A549 (cell line): ENCODE results near the gene GRK5. TPM values are rescaled to one million over a fixed set of nuclear protein-coding genes. Genes with fewer than 3 reads are reported as not detected.
A peak's percentile ranks its signal among the peaks of the same experiment; 100 is the strongest.

Experiments
- ATAC-seq, 2 experiments: fragments of 200-7000 bp in 1 of 2; fragments of >200 bp in 1 of 2; cut with Nextera tagmentation in 1 of 2; cut with Tn5 transposase in 1 of 2; 3 replicates each; pipeline versions ENCODE4 v1.8.0 to v1.9.1; 2018 to 2020; ENCODE audit warnings: mild to moderate bottlenecking in 1 of 2, moderate library complexity in 1 of 2
- CTCF ChIA-PET: fragments of 300-600 bp; sonication (Branson Sonifier 250); formaldehyde crosslinking; extraction: SDS; loops from one replicate; lab custom pipeline; 2021; ENCODE audit warnings: antibody characterized with exemption, inconsistent platforms; lab: Yijun Ruan, JAX
- POLR2A ChIA-PET: fragments of 350-600 bp; formaldehyde crosslinking; extraction: SDS; loops from one replicate; lab custom pipeline; 2021; ENCODE audit warnings: antibody characterized with exemption, inconsistent platforms; lab: Yijun Ruan, JAX
- DNase-seq, 2 experiments: peaks; one replicate each; pipeline versions ENCODE4 v3.0.0 to v3.0.0-alpha.2; 2011 to 2016; ENCODE audit warnings: low read depth in 1 of 2, low spot score in 1 of 2
- FAIRE-seq: peaks from 2 replicates; lab custom pipeline; 2011; peaks lifted over from hg19 to GRCh38; lab: Jason Lieb, UNC
- H3K27ac ChIP-seq, 2 experiments: fragments of >200 bp; sonication (Bioruptor Twin); formaldehyde crosslinking; 3 replicates each; pipeline ENCODE4 v1.5.1; 2016 to 2017
- H3K4me1 ChIP-seq: fragments of >200 bp; sonication (Bioruptor Twin); formaldehyde crosslinking; 3 replicates; pipeline ENCODE4 v1.6.1; 2016
- H3K4me2 ChIP-seq: fragments of >200 bp; sonication (Bioruptor Twin); formaldehyde crosslinking; 3 replicates; pipeline ENCODE4 v1.6.1; 2016
- H3K4me3 ChIP-seq: fragments of >200 bp; sonication (Bioruptor Twin); formaldehyde crosslinking; 3 replicates; pipeline ENCODE4 v1.5.1; 2016
- H3K9me3 ChIP-seq: fragments of >200 bp; sonication (Bioruptor Twin); formaldehyde crosslinking; 3 replicates; pipeline ENCODE4 v1.6.1; 2016
- CHD4 ChIP-seq: fragments of 200-600 bp; sonication (generic); IDR thresholded peaks from 2 replicates; pipeline ENCODE4 v1.6.1; 2016; ENCODE audit warnings: antibody characterized with exemption, mild to moderate bottlenecking, borderline replicate concordance
- ESRRA ChIP-seq: fragments of 150-350 bp; IDR thresholded peaks from 2 replicates; pipeline ENCODE4 v1.6.1; 2014; ENCODE audit warnings: mild to moderate bottlenecking, low read length, borderline replicate concordance
- FOSL2 ChIP-seq, 2 experiments: fragments of 450-650 bp in 1 of 2; fragments of >200 bp in 1 of 2; sonication (Bioruptor Twin) in 1 of 2; formaldehyde crosslinking; IDR thresholded peaks; 2 replicates each; pipeline versions ENCODE4 v1.5.0 to v1.6.1; 2016 to 2020; ENCODE audit warnings: mild to moderate bottlenecking in 1 of 2, moderate library complexity in 1 of 2
- FOXS1 ChIP-seq: fragments of 250-450 bp; sonication (Bioruptor Pico); IDR thresholded peaks from 2 replicates; pipeline ENCODE4 v1.5.0; 2020; ENCODE audit warnings: mild to moderate bottlenecking, moderate library complexity
- HEYL ChIP-seq: fragments of 250-450 bp; sonication (Bioruptor Pico); IDR thresholded peaks from 2 replicates; pipeline ENCODE4 v1.8.0; 2021; ENCODE audit warnings: mild to moderate bottlenecking, moderate library complexity
- HMGXB4 ChIP-seq: fragments of 250-450 bp; sonication (Bioruptor Pico); IDR thresholded peaks from 2 replicates; pipeline ENCODE4 v1.5.0; 2021; ENCODE audit warnings: mild to moderate bottlenecking, moderate library complexity, borderline replicate concordance
- MYC ChIP-seq: IDR thresholded peaks from 2 replicates; pipeline ENCODE4 v1.6.1; 2012; ENCODE audit warnings: mild to moderate bottlenecking, inconsistent platforms, low read length, improper control_type of control experiment, borderline replicate concordance
- NFE2L2 ChIP-seq: fragments of 150-350 bp; conservative IDR thresholded peaks from 2 replicates; pipeline ENCODE4 v1.6.1; 2014; ENCODE audit warnings: low read length
- POLR2A ChIP-seq: IDR thresholded peaks from 2 replicates; pipeline ENCODE4 v1.6.1; 2012; ENCODE audit warnings: mild to moderate bottlenecking, low read length
- POLR2AphosphoS2 ChIP-seq: conservative IDR thresholded peaks from 2 replicates; pipeline ENCODE4 v1.6.1; 2012; ENCODE audit warnings: low read length, improper control_type of control experiment, inconsistent platforms
- RFX5 ChIP-seq: fragments of 450-650 bp; IDR thresholded peaks from 2 replicates; pipeline ENCODE4 v1.7.1; 2014; ENCODE audit warnings: antibody characterized with exemption, mild to moderate bottlenecking, moderate library complexity
- SMC3 ChIP-seq: fragments of >200 bp; sonication (Bioruptor Twin); formaldehyde crosslinking; IDR thresholded peaks from 3 replicates; pipeline ENCODE4 v1.6.1; 2018; ENCODE audit warnings: inconsistent platforms
- TP53 ChIP-seq: fragments of 250-450 bp; sonication (Bioruptor Pico); IDR thresholded peaks from 2 replicates; pipeline ENCODE4 v1.5.0; 2021; ENCODE audit warnings: mild to moderate bottlenecking, moderate library complexity
- ZFP36 ChIP-seq: fragments of 450-650 bp; IDR thresholded peaks from 2 replicates; pipeline ENCODE4 v1.6.1; 2014; ENCODE audit warnings: borderline replicate concordance; ENCODE audit not compliant: partially characterized antibody
- WGBS: methylation state at CpG from one replicate; pipeline ENCODE4 v1.1.6; 2017; ENCODE audit errors: missing lambda C conversion rate; 5-methylcytosine and 5-hydroxymethylcytosine counted together
- polyA plus RNA-seq, 4 experiments: library from polyadenylated mRNA; depleted of rRNA in 3 of 4; stranded (reverse); fragments of >200 nt; fragmentation: RNase III in 1 of 4; extraction: RNeasy Plus Mini Kit Qiagen cat#74134 plus additional on column Dnase treatment in 1 of 4; gene quantifications; 2 replicates in 3 of 4; 3 replicates in 1 of 4; pipeline ENCODE4 v1.2.3, GENCODE V29; 2011 to 2017
- TF ChIP-seq, protein P1 (sequence below): IDR thresholded peaks from 2 replicates; pipeline ENCODE4 v1.6.1; 2012
- TF ChIP-seq, protein P2 (sequence below): fragments of >200 bp; sonication (Bioruptor Twin); formaldehyde crosslinking; IDR thresholded peaks from 3 replicates; pipeline ENCODE4 v1.5.1; 2016
- TF ChIP-seq, protein P3 (sequence below): fragments of >200 bp; sonication (Bioruptor Twin); formaldehyde crosslinking; IDR thresholded peaks from 3 replicates; pipeline ENCODE4 v1.6.1; 2016

The GRK5 gene
- polyA plus RNA-seq, 2 of the 4 experiments (the other 2 are of a cell fraction), result 5.0 to 7.9 TPM

DNA sequence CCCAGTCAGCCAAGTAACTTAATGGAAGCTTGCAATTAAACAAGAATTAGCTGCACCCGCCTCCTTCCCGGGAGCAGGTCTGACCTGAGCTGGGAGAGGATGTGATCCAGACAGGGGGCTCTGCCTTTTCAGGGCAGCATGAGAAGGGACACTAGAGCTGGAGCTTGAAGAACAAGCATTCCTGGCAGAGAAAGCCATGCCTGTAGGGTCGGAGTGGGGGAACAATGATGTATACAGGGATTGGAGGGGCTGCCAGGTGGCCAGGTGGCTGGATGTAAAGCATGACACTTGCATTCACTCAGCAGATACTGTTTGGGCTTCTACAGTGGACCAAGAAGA, 112.5 kb downstream of the GRK5 start:
- DNase-seq (no peak), ATAC-seq (no peak), FAIRE-seq (no peak)
- H3K9me3 ChIP-seq, result no peaks in the 10 kb centered on the region
- H3K4me1 ChIP-seq, result peaks cover 73% of the 10 kb centered on the region
- peak overlapping the region; percentile 96 to 98 for H3K27ac ChIP-seq
- TF ChIP-seq POLR2AphosphoS2, result no peak
- no peak for TF ChIP-seq ESRRA
- no peak for TF ChIP-seq TP53 (CRISPR knock-in tag)
- TF ChIP-seq POLR2A, result no peak
- TF ChIP-seq FOXS1 (CRISPR knock-in tag), result no peak
- no peak for TF ChIP-seq RFX5
- peak overlapping the region; percentile 84; the same call in 1 of the 3 replicates for H3K4me2 ChIP-seq
- no peak overlapping the region for H3K4me3 ChIP-seq
- CTCF ChIA-PET, result interaction anchor here (0.6 to 1.5 kb wide), 5 partner anchors 11 to 125 kb away, joined by 3 to 4 read pairs (median 3); no protein-coding TSS in a partner anchor
- 93% methylated on average over 3 of the region's 3 CpGs for WGBS
- POLR2A ChIA-PET, result no interaction called here

GRCh38 chr10:119320981-119321380, 113.6 kb downstream of the GRK5 start:
- WGBS, result 65% methylated on average over 6 of the region's 6 CpGs
- Histone ChIP-seq H3K9me3 (no peaks in the 10 kb centered on the region), H3K4me3 (no peak overlapping the region), H3K4me1 (peaks cover 62% of the 10 kb centered on the region), H3K27ac (peak overlapping the region; percentile 2 to 98; a peak in 4 of 6 replicates), H3K4me2 (no peak overlapping the region)
- ATAC-seq (no peak), FAIRE-seq (no peak), DNase-seq (no peak)
- TF ChIP-seq, protein P1, sequence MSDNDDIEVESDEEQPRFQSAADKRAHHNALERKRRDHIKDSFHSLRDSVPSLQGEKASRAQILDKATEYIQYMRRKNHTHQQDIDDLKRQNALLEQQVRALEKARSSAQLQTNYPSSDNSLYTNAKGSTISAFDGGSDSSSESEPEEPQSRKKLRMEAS, result no peak
- no peak for TF ChIP-seq HEYL
- no peak for TF ChIP-seq RFX5
- TF ChIP-seq, protein P2, sequence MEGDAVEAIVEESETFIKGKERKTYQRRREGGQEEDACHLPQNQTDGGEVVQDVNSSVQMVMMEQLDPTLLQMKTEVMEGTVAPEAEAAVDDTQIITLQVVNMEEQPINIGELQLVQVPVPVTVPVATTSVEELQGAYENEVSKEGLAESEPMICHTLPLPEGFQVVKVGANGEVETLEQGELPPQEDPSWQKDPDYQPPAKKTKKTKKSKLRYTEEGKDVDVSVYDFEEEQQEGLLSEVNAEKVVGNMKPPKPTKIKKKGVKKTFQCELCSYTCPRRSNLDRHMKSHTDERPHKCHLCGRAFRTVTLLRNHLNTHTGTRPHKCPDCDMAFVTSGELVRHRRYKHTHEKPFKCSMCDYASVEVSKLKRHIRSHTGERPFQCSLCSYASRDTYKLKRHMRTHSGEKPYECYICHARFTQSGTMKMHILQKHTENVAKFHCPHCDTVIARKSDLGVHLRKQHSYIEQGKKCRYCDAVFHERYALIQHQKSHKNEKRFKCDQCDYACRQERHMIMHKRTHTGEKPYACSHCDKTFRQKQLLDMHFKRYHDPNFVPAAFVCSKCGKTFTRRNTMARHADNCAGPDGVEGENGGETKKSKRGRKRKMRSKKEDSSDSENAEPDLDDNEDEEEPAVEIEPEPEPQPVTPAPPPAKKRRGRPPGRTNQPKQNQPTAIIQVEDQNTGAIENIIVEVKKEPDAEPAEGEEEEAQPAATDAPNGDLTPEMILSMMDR, result no peak
- no peak for TF ChIP-seq MYC
- TF ChIP-seq ZFP36, result no peak
- TF ChIP-seq, protein P3, sequence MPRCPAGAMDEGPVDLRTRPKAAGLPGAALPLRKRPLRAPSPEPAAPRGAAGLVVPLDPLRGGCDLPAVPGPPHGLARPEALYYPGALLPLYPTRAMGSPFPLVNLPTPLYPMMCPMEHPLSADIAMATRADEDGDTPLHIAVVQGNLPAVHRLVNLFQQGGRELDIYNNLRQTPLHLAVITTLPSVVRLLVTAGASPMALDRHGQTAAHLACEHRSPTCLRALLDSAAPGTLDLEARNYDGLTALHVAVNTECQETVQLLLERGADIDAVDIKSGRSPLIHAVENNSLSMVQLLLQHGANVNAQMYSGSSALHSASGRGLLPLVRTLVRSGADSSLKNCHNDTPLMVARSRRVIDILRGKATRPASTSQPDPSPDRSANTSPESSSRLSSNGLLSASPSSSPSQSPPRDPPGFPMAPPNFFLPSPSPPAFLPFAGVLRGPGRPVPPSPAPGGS, result no peak
- TF ChIP-seq SMC3, result no peak
- no peak for TF ChIP-seq FOSL2 (IDR thresholded peaks at IDR 0.05)
- no peak for TF ChIP-seq FOSL2 (CRISPR knock-in tag; IDR thresholded peaks at IDR 0.05)
- TF ChIP-seq NFE2L2, result no peak
- no peak for TF ChIP-seq FOXS1 (CRISPR knock-in tag)
- TF ChIP-seq CHD4, result no peak
- TF ChIP-seq HMGXB4 (CRISPR knock-in tag), result no peak
- CTCF ChIA-PET, result interaction anchor here (1.3 to 2.3 kb wide), 4 partner anchors 11 to 125 kb away, joined by 3 to 9 read pairs (median 4); partner anchors contain the start of gene GRK5
- POLR2A ChIA-PET, result no interaction called here
